ENCODE results near the gene UBR3.
"Not testable (repeated sequence)": the region's sequence is repeated elsewhere in the genome, so short reads cannot be mapped to it uniquely, and the experiment has no call there.

UBR3 gene

GRCh38 chr2:169925968-169926367 lies 98.7 kb downstream of the UBR3 start:
- FAIRE-seq: no peak
- DNase-seq (ENCODE audit: insufficient read length, low spot score): no peak

GRCh38 chr2:169928463-169928864 lies 101.2 kb downstream of the UBR3 start:
- FAIRE-seq (peak; percentile 92), DNase-seq (ENCODE audit: insufficient read length, low spot score) (no peak)

- FAIRE-seq: peak; percentile 90
Observed at GRCh38 chr2:169933124-169933711, 106.0 kb downstream of the UBR3 start.

GRCh38 chr2:169936652-169937051 lies 109.4 kb downstream of the UBR3 start:
- FAIRE-seq; DNase-seq (ENCODE audit: insufficient read length, low spot score): not testable (repeated sequence)

More at GRCh38 chr2:169933124-169933711, 106.0 kb downstream of the UBR3 start:
- DNase-seq (ENCODE audit: insufficient read length, low spot score): peak; percentile 12

- no peak for DNase-seq (ENCODE audit: insufficient read length, low spot score)
Observed at GRCh38 chr2:169945515-169945914, 118.3 kb downstream of the UBR3 start.

GRCh38 chr2:169946092-169946491 lies 118.8 kb downstream of the UBR3 start:
- no peak for FAIRE-seq

More at GRCh38 chr2:169945515-169945914, 118.3 kb downstream of the UBR3 start:
- no peak for FAIRE-seq

GRCh38 chr2:169946546-169946945 lies 119.3 kb downstream of the UBR3 start:
- FAIRE-seq (peak; percentile 76), DNase-seq (ENCODE audit: insufficient read length, low spot score) (no peak)

More at GRCh38 chr2:169946092-169946491, 118.8 kb downstream of the UBR3 start:
- DNase-seq (ENCODE audit: insufficient read length, low spot score): no peak

GRCh38 chr2:169955940-169956339 lies 128.7 kb downstream of the UBR3 start:
- no peak for FAIRE-seq
- no peak for DNase-seq (ENCODE audit: insufficient read length, low spot score)

GRCh38 chr2:169957219-169957618 lies 130.0 kb downstream of the UBR3 start:
- DNase-seq (ENCODE audit: insufficient read length, low spot score); FAIRE-seq: not testable (repeated sequence)

GRCh38 chr2:169961911-169962310 lies 134.7 kb downstream of the UBR3 start:
- FAIRE-seq: no peak
- no peak for DNase-seq (ENCODE audit: insufficient read length, low spot score)

- DNase-seq (ENCODE audit: insufficient read length, low spot score): no peak
- peak; percentile 44 for FAIRE-seq
Observed at GRCh38 chr2:169963786-169964185, 136.5 kb downstream of the UBR3 start.

- DNase-seq (ENCODE audit: insufficient read length, low spot score) (no peak), FAIRE-seq (no peak)
Observed at GRCh38 chr2:169964740-169965139, 137.5 kb downstream of the UBR3 start.

GRCh38 chr2:169965495-169965894 lies 138.2 kb downstream of the UBR3 start:
- FAIRE-seq (no peak), DNase-seq (ENCODE audit: insufficient read length, low spot score) (no peak)

- FAIRE-seq (no peak), DNase-seq (ENCODE audit: insufficient read length, low spot score) (no peak)
Observed at GRCh38 chr2:169966454-169966853, 139.2 kb downstream of the UBR3 start.

GRCh38 chr2:169968743-169969142 lies 141.5 kb downstream of the UBR3 start:
- FAIRE-seq (no peak), DNase-seq (ENCODE audit: insufficient read length, low spot score) (no peak)

GRCh38 chr2:169975221-169975620 lies 148.0 kb downstream of the UBR3 start:
- peak; percentile 68 for FAIRE-seq
- no peak for DNase-seq (ENCODE audit: insufficient read length, low spot score)

- no peak for DNase-seq (ENCODE audit: insufficient read length, low spot score)
- no peak for FAIRE-seq
Observed at GRCh38 chr2:169976335-169976851, 149.1 kb downstream of the UBR3 start.

GRCh38 chr2:169977530-169977929 lies 150.3 kb downstream of the UBR3 start:
- no peak for DNase-seq (ENCODE audit: insufficient read length, low spot score)
- no peak for FAIRE-seq

- DNase-seq (ENCODE audit: insufficient read length, low spot score): no peak
- FAIRE-seq: no peak
Observed at GRCh38 chr2:169978402-169979017, 151.3 kb downstream of the UBR3 start.

- no peak for FAIRE-seq
- DNase-seq (ENCODE audit: insufficient read length, low spot score): no peak
Observed at GRCh38 chr2:169979025-169979424, 151.8 kb downstream of the UBR3 start.

GRCh38 chr2:169980001-169980400 lies 152.7 kb downstream of the UBR3 start:
- FAIRE-seq (no peak), DNase-seq (ENCODE audit: insufficient read length, low spot score) (no peak)

- no peak for FAIRE-seq
- DNase-seq (ENCODE audit: insufficient read length, low spot score): no peak
Observed at GRCh38 chr2:169980643-169981042, 153.4 kb downstream of the UBR3 start.
